Left renal cortex interstitium (tissue), 4 donors: ENCODE measurements around the gene RNASE1. TPM values are rescaled to one million over a fixed set of nuclear protein-coding genes. Genes with fewer than 3 reads are reported as not detected.
A peak's percentile ranks its signal among the peaks of the same experiment; 100 is the strongest.

ENCODE experiments used
- DNase-seq, 4 donors: peaks; one replicate each; pipeline ENCODE4 v3.0.0-alpha.2; 2013; ENCODE audit warnings: low read depth in 4 of 4, low spot score in 2 of 4, missing footprints in 1 of 4
- polyA plus RNA-seq, 4 donors: library from polyadenylated mRNA; unstranded; fragments of 120-200 nt; gene quantifications; one replicate each; pipeline ENCODE4 v1.2.1, GENCODE V29; 2013; ENCODE audit not compliant: insufficient read length in 4 of 4

The RNASE1 gene
- polyA plus RNA-seq, 4 donors: 117 to 201 (median 179) TPM

GRCh38 chr14:20809917-20810316 is 7.3 kb upstream of the RNASE1 start:
- DNase-seq: no peak

GRCh38 chr14:20808162-20808483 is 5.5 kb upstream of the RNASE1 start:
- no peak for DNase-seq

GRCh38 chr14:20807304-20808161 is 4.9 kb upstream of the RNASE1 start:
- no peak for DNase-seq

- no peak for DNase-seq
Measured at GRCh38 chr14:20805485-20805884, 2.8 kb upstream of the RNASE1 start.

- DNase-seq: no peak
Measured at GRCh38 chr14:20803223-20803622, 579 bp upstream of the RNASE1 start.

- no peak for DNase-seq
Measured at GRCh38 chr14:20801726-20802125, 918 bp downstream of the RNASE1 start.

- peak in 2 of 4 donors; percentile 29 for DNase-seq
Measured at GRCh38 chr14:20799892-20800544, 2.6 kb downstream of the RNASE1 start.

- peak in 1 of 4 donors; percentile 9 for DNase-seq
Measured at GRCh38 chr14:20799456-20799891, 3.2 kb downstream of the RNASE1 start.

- DNase-seq: no peak
Measured at GRCh38 chr14:20798932-20799331, 3.7 kb downstream of the RNASE1 start.

GRCh38 chr14:20798318-20798717 is 4.3 kb downstream of the RNASE1 start:
- DNase-seq: no peak

- no peak for DNase-seq
Measured at GRCh38 chr14:20797164-20797563, 5.5 kb downstream of the RNASE1 start.

- no peak for DNase-seq
Measured at GRCh38 chr14:20794644-20795369, 7.8 kb downstream of the RNASE1 start.

- DNase-seq: no peak
Measured at GRCh38 chr14:20792556-20792955, 10.1 kb downstream of the RNASE1 start.

GRCh38 chr14:20791597-20791996 is 11.0 kb downstream of the RNASE1 start:
- no peak for DNase-seq

- DNase-seq: no peak
Measured at GRCh38 chr14:20791187-20791586, 11.5 kb downstream of the RNASE1 start.

GRCh38 chr14:20790464-20791116 is 12.1 kb downstream of the RNASE1 start:
- DNase-seq: no peak

- no peak for DNase-seq
Measured at GRCh38 chr14:20789230-20789813, 13.3 kb downstream of the RNASE1 start.

- no peak for DNase-seq
Measured at GRCh38 chr14:20787025-20787424, 15.6 kb downstream of the RNASE1 start.

GRCh38 chr14:20782280-20782890 is 20.3 kb downstream of the RNASE1 start:
- peak in 3 of 4 donors; percentile 25 to 35 (median 34) for DNase-seq

GRCh38 chr14:20781803-20782202 is 20.8 kb downstream of the RNASE1 start:
- DNase-seq: no peak
